H1 (cell line): ENCODE measurements around the gene RNASE9. TPM values are rescaled to one million over a fixed set of nuclear protein-coding genes. Genes with fewer than 3 reads are reported as not detected.
A peak's percentile ranks its signal among the peaks of the same experiment; 100 is the strongest.

Experiments used
- CTCF ChIA-PET: fragments of 300-600 bp; sonication (Branson Sonifier 250); formaldehyde crosslinking; loops from one replicate; lab custom pipeline; 2021; ENCODE audit not compliant: partially characterized antibody; lab: Charles Lee
- POLR2A ChIA-PET: fragments of 300-600 bp; sonication (Branson Sonifier 250); formaldehyde crosslinking; loops from one replicate; lab custom pipeline; 2021; ENCODE audit warnings: inconsistent platforms; ENCODE audit not compliant: partially characterized antibody; lab: Charles Lee
- DNase-seq, 2 experiments: peaks; one replicate each; pipeline versions ENCODE4 v3.0.0 to v3.0.0-alpha.2; 2010 to 2022; ENCODE audit warnings: low spot score in 2 of 2, low read depth in 1 of 2, mixed read lengths in 1 of 2
- FAIRE-seq: peaks from 2 replicates; lab custom pipeline; 2011; peaks lifted over from hg19 to GRCh38; lab: Jason Lieb, UNC
- H2AFZ ChIP-seq: 2 replicates; pipeline ENCODE4 v1.8.1; 2012; ENCODE audit warnings: low read length, inconsistent platforms
- H2AK5ac ChIP-seq: 2 replicates; pipeline ENCODE4 v1.6.1; 2013; ENCODE audit warnings: low read depth, low read length
- H2BK120ac ChIP-seq: replicated peaks from 2 replicates; pipeline ENCODE3; 2013; ENCODE audit warnings: low read depth, low read length, inconsistent platforms
- H2BK12ac ChIP-seq: 2 replicates; pipeline ENCODE4 v1.6.1; 2013; ENCODE audit warnings: low read depth, low read length
- H2BK15ac ChIP-seq: 2 replicates; pipeline ENCODE4 v1.6.1; 2013; ENCODE audit warnings: low read length
- H2BK20ac ChIP-seq: 2 replicates; pipeline ENCODE4 v1.6.1; 2013; ENCODE audit warnings: low read length
- H2BK5ac ChIP-seq: 2 replicates; pipeline ENCODE4 v1.6.1; 2013; ENCODE audit warnings: low read depth, low read length
- H3K14ac ChIP-seq: 2 replicates; pipeline ENCODE4 v1.6.1; 2013; ENCODE audit warnings: inconsistent platforms; ENCODE audit not compliant: insufficient read length
- H3K18ac ChIP-seq: 2 replicates; pipeline ENCODE4 v1.6.1; 2013; ENCODE audit warnings: low read length; ENCODE audit errors: extremely low read depth
- H3K23ac ChIP-seq: 2 replicates; pipeline ENCODE4 v1.6.1; 2013; ENCODE audit warnings: inconsistent platforms; ENCODE audit not compliant: insufficient read length
- H3K23me2 ChIP-seq: 2 replicates; pipeline ENCODE4 v1.6.1; 2013; ENCODE audit warnings: low read depth, low read length
- H3K27ac ChIP-seq: 2 replicates; pipeline ENCODE4 v1.6.1; 2011; ENCODE audit warnings: low read depth, low read length, inconsistent platforms
- H3K27me3 ChIP-seq, 4 experiments: replicated peaks in 1 of 4; 1 replicate in 1 of 4; 2 replicates in 3 of 4; pipeline versions ENCODE4 v1.6.1 to v1.8.1; 2011 to 2013; ENCODE audit warnings: low read length in 3 of 4, mild to moderate bottlenecking in 3 of 4, inconsistent platforms in 2 of 4, mixed read lengths in 2 of 4, moderate library complexity in 1 of 4; ENCODE audit not compliant: control insufficient read depth in 3 of 4, insufficient read depth in 3 of 4; ENCODE audit errors: extremely low read depth in 1 of 4
- H3K36me3 ChIP-seq, 4 experiments: 2 replicates each; pipeline versions ENCODE4 v1.6.1 to v1.8.1; 2011 to 2013; ENCODE audit warnings: mild to moderate bottlenecking in 4 of 4, low read length in 3 of 4, moderate library complexity in 2 of 4, control low read depth in 1 of 4, inconsistent platforms in 1 of 4; ENCODE audit not compliant: insufficient read depth in 4 of 4, control insufficient read depth in 2 of 4
- H3K4ac ChIP-seq: replicated peaks from 2 replicates; pipeline ENCODE3; 2013; ENCODE audit warnings: low read length, low read depth, mixed read lengths, inconsistent platforms; ENCODE audit not compliant: insufficient read length
- H3K4me1 ChIP-seq, 4 experiments: replicated peaks in 1 of 4; 1 replicate in 1 of 4; 2 replicates in 3 of 4; pipeline versions ENCODE4 v1.6.1 to v1.8.1; 2011 to 2013; ENCODE audit warnings: low read length in 3 of 4, inconsistent platforms in 2 of 4, mixed read lengths in 1 of 4; ENCODE audit not compliant: insufficient read depth in 4 of 4, control insufficient read depth in 3 of 4
- H3K4me2 ChIP-seq, 2 experiments: 2 replicates each; pipeline versions ENCODE4 v1.6.1 to v1.8.1; 2011 to 2013; ENCODE audit warnings: low read depth in 2 of 2, low read length in 2 of 2, control low read depth in 1 of 2, inconsistent platforms in 1 of 2, mild to moderate bottlenecking in 1 of 2; ENCODE audit not compliant: insufficient read depth in 1 of 2
- H3K4me3 ChIP-seq, 4 experiments: fragments of 200-600, 300-600 bp in 1 of 4; sonication (generic), shearing (Covaris generic), sonication (Bioruptor Twin) in 1 of 4; 2 replicates each; pipeline versions ENCODE4 v1.5.1 to v1.8.1; 2011 to 2016; ENCODE audit warnings: low read length in 4 of 4, low read depth in 3 of 4, control low read depth in 2 of 4, inconsistent platforms in 2 of 4, mild to moderate bottlenecking in 2 of 4, mixed read lengths in 1 of 4, moderate library complexity in 1 of 4; ENCODE audit not compliant: insufficient read depth in 2 of 4; ENCODE audit errors: extremely low read depth in 1 of 4
- H3K56ac ChIP-seq: replicated peaks from 2 replicates; pipeline ENCODE3; 2013; ENCODE audit warnings: low read depth, mild to moderate bottlenecking, mixed read lengths, low read length, inconsistent platforms; ENCODE audit not compliant: insufficient read length
- H3K79me1 ChIP-seq: 2 replicates; pipeline ENCODE4 v1.6.1; 2013; ENCODE audit warnings: low read depth, low read length, control low read depth
- H3K79me2 ChIP-seq, 2 experiments: 2 replicates each; pipeline versions ENCODE4 v1.6.1 to v1.8.1; 2012 to 2013; ENCODE audit warnings: low read length in 2 of 2, mild to moderate bottlenecking in 2 of 2, inconsistent platforms in 1 of 2; ENCODE audit not compliant: insufficient read depth in 2 of 2, control insufficient read depth in 1 of 2
- H3K9ac ChIP-seq, 4 experiments: replicated peaks in 1 of 4; 1 replicate in 1 of 4; 2 replicates in 3 of 4; pipeline versions ENCODE4 v1.6.1 to v1.8.1; 2011 to 2013; ENCODE audit warnings: low read depth in 3 of 4, low read length in 3 of 4, control low read depth in 2 of 4, mild to moderate bottlenecking in 2 of 4, moderate library complexity in 2 of 4, inconsistent platforms in 1 of 4; ENCODE audit errors: extremely low read depth in 1 of 4
- H3K9me3 ChIP-seq, 2 experiments: 2 replicates each; pipeline versions ENCODE4 v1.6.1 to v1.8.1; 2012 to 2013; ENCODE audit warnings: mild to moderate bottlenecking in 2 of 2, moderate library complexity in 2 of 2, control low read depth in 1 of 2, inconsistent platforms in 1 of 2, low read depth in 1 of 2, low read length in 1 of 2, mixed read lengths in 1 of 2; ENCODE audit not compliant: insufficient read depth in 2 of 2
- H4K20me1 ChIP-seq, 2 experiments: replicated peaks in 1 of 2; 2 replicates each; pipeline versions ENCODE3 to v1.8.1; 2011 to 2013; ENCODE audit warnings: inconsistent platforms in 2 of 2, low read length in 2 of 2, mild to moderate bottlenecking in 1 of 2; ENCODE audit not compliant: insufficient read depth in 2 of 2, control insufficient read depth in 1 of 2
- H4K5ac ChIP-seq: 2 replicates; pipeline ENCODE4 v1.6.1; 2013; ENCODE audit warnings: low read length, low read depth, mixed read lengths, inconsistent platforms; ENCODE audit not compliant: insufficient read length
- H4K8ac ChIP-seq: 2 replicates; pipeline ENCODE4 v1.8.0; 2013; ENCODE audit warnings: mild to moderate bottlenecking, moderate library complexity, low read length, inconsistent platforms; ENCODE audit not compliant: insufficient read depth; ENCODE audit errors: extremely low read depth
- H4K91ac ChIP-seq: replicated peaks from 2 replicates; pipeline ENCODE3; 2013; ENCODE audit warnings: low read length, mixed read lengths, inconsistent platforms; ENCODE audit not compliant: insufficient read length
- CBX5 ChIP-seq: fragments of 300-800, 300-1000 bp; sonication (generic); IDR thresholded peaks from 2 replicates; pipeline ENCODE4 v1.7.1; 2016; ENCODE audit warnings: antibody characterized with exemption, low read length, low read depth
- CBX8 ChIP-seq: fragments of 300-800, 300-1000 bp; sonication (generic); IDR thresholded peaks from 2 replicates; pipeline ENCODE4 v1.7.1; 2016; ENCODE audit warnings: low read depth, low read length, borderline replicate concordance
- GABPA ChIP-seq: IDR thresholded peaks from 2 replicates; pipeline ENCODE4 v1.6.1; 2011; ENCODE audit warnings: mild to moderate bottlenecking, low read length, moderate library complexity, borderline replicate concordance; ENCODE audit not compliant: insufficient read depth
- HDAC2 ChIP-seq, 2 experiments: fragments of 300-600 bp in 1 of 2; sonication (generic) in 1 of 2; IDR thresholded peaks; 2 replicates each; pipeline ENCODE4 v1.6.1; 2011 to 2012; ENCODE audit warnings: low read depth in 2 of 2, low read length in 2 of 2, mild to moderate bottlenecking in 2 of 2, moderate library complexity in 2 of 2, borderline replicate concordance in 1 of 2, inconsistent platforms in 1 of 2
- RAD21 ChIP-seq, 2 experiments: IDR thresholded peaks in 1 of 2; conservative IDR thresholded peaks in 1 of 2; 2 replicates each; pipeline ENCODE4 v1.6.1; 2011; ENCODE audit warnings: low read depth in 2 of 2, low read length in 2 of 2, improper control_type of control experiment in 1 of 2, inconsistent platforms in 1 of 2, mild to moderate bottlenecking in 1 of 2, moderate library complexity in 1 of 2
- RBBP5 ChIP-seq: IDR thresholded peaks from 2 replicates; pipeline ENCODE4 v1.7.1; 2012; ENCODE audit warnings: low read depth, mild to moderate bottlenecking, inconsistent platforms, low read length, moderate library complexity, borderline replicate concordance
- RFX5 ChIP-seq: IDR thresholded peaks from 2 replicates; pipeline ENCODE4 v1.6.1; 2011; ENCODE audit warnings: low read depth, low read length, improper control_type of control experiment, borderline replicate concordance
- WGBS, 2 experiments: shearing (Covaris generic) in 1 of 2; methylation state at CpG; one replicate each; pipeline versions ENCODE4 v1.1.6 to v1.1.7; 2013 to 2015; ENCODE audit warnings: low lambda C conversion rate in 2 of 2, mixed read lengths in 2 of 2, inconsistent platforms in 1 of 2, low coverage in 1 of 2, missing lambda C conversion rate in 1 of 2; ENCODE audit not compliant: insufficient replicate concordance in 2 of 2, insufficient coverage in 1 of 2, insufficient read length in 1 of 2; ENCODE audit errors: extremely low coverage in 1 of 2, missing lambda C conversion rate in 1 of 2; 5-methylcytosine and 5-hydroxymethylcytosine counted together
- polyA plus RNA-seq, 7 experiments: library from polyadenylated mRNA; depleted of rRNA in 3 of 7; stranded (reverse) in 5 of 7; unstranded in 2 of 7; fragments of >200 nt in 5 of 7; fragments of 200-250 nt in 2 of 7; gene quantifications; 1 replicate in 5 of 7; 2 replicates in 1 of 7; 4 replicates in 1 of 7; pipeline versions ENCODE4 v1.2.1 to v1.2.3, GENCODE V29; 2011 to 2013; ENCODE audit warnings: missing spikeins in 2 of 7, mixed read lengths in 2 of 7
- total RNA-seq: library from RNA; stranded (reverse); fragmentation: NEBNext Ultra II Directional; extraction: Animal tissue kit (Norgen Biotek cat#: 25700); gene quantifications from 2 replicates; pipeline ENCODE4 v1.2.1, GENCODE V29; 2021
- TF ChIP-seq, protein P1 (sequence below), 3 experiments: IDR thresholded peaks; 1 replicate in 2 of 3; 2 replicates in 1 of 3; pipeline versions ENCODE4 v1.5.1 to v1.6.1; 2011; ENCODE audit warnings: low read length in 3 of 3, mild to moderate bottlenecking in 3 of 3, inconsistent platforms in 2 of 3, low read depth in 1 of 3, moderate library complexity in 1 of 3; ENCODE audit not compliant: insufficient read depth in 1 of 3; ENCODE audit errors: control extremely low read depth in 1 of 3

The RNASE9 gene
- total and polyA plus RNA-seq, 2 of the 8 experiments (the other 6 are each of a cell fraction or from before 2014, with no cell fraction given) = 0.06 TPM; not detected in 1

DNA sequence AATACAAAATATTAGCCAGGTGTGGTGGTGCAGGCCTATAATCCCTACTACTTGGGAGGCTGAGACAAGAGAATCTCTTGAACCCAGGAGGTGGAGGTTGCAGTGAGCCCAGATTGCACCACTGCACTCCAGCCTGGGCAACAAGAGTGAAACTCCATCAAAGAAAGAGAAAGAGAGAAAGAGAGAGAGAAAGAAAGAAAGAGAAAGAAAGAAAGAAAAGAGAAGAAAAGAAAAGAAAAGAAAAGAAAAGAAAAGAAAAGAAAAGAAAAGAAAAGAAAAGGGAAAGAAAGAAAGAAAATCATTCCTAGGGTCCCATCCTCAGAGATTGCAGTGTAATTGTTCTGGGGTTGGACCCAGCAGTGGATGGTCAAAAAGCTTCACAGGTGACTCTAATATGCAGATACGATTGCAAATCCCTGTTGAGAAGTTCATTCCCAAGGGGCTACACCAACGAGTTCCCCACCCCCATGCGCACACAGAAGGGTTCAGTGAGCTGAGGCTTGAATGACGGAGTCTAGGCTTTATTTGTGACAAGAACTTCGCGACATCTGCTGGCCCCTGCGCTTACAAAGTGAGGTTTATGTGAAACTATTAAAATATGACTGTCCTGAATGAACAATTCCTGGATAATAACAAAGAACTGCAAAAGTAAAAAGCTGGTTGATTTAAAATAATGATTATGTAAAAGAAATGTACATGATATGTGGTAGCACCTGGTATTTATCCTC lies 47.7 kb upstream of the RNASE9 start:
- Histone ChIP-seq H3K4me3 (peak overlapping the region in 2 of 4 experiments; percentile 6 to 42; a peak in 5 of 8 replicates), H2BK20ac (no peak overlapping the region), H3K4me2 (peak overlapping the region; percentile 16 to 37; a peak in 3 of 4 replicates), H2BK15ac (no peak overlapping the region), H3K18ac (no peak overlapping the region), H3K9ac (no peak overlapping the region), H3K23ac (no peak overlapping the region), H2BK120ac (no peak overlapping the region), H3K27ac (no peak overlapping the region), H3K79me2 (no peaks in the 10 kb centered on the region), H3K14ac (no peak overlapping the region), H3K36me3 (no peaks in the 10 kb centered on the region), H3K9me3 (no peaks in the 10 kb centered on the region), H3K4ac (no peak overlapping the region), H3K79me1 (no peaks in the 10 kb centered on the region), H2BK12ac (no peak overlapping the region), H4K5ac (no peak overlapping the region), H4K91ac (no peak overlapping the region), H2BK5ac (no peak overlapping the region), H4K8ac (no peak overlapping the region), H3K4me1 (peaks cover 0 to 2% (median 0%) of the 10 kb centered on the region in 4 experiments; a peak in 1 of 7 replicates), H3K56ac (no peak overlapping the region), H3K23me2 (0 out of 2 replicates have a peak, but pooled peaks cover 1% of the 10 kb centered on the region), H2AK5ac (no peak overlapping the region), H2AFZ (peak overlapping the region; percentile 36; the same call in 1 of the 2 replicates), H4K20me1 (no peaks in the 10 kb centered on the region), H3K27me3 (no peaks in the 10 kb centered on the region)
- FAIRE-seq (no peak), DNase-seq (no peak)
- 78% methylated on average over 7 of the region's 7 CpGs; no CpG with 5 or more reads in 1 of the 2 experiments for WGBS, 2 experiments
- CTCF ChIA-PET = interaction anchor here (0.5 to 8.9 kb wide), 31 partner anchors 10 to 281 kb away, joined by 3 to 114 read pairs (median 4); partner anchors contain the start of genes PIP4P1, RNASE11, RNASE4 and TEP1
- POLR2A ChIA-PET = interaction anchor here (0.5 to 7.8 kb wide), 10 partner anchors 14 to 291 kb away, joined by 3 to 49 read pairs (median 3); partner anchors contain the start of genes APEX1, OSGEP and PNP
- TF ChIP-seq CBX5 (no peak), RFX5 (no peak), HDAC2 (IDR thresholded peaks at IDR 0.05; ENCODE audit: borderline replicate concordance in 1 of 2, low read depth in 2 of 2, low read length in 2 of 2) (no peak), GABPA (no peak), RAD21 (IDR thresholded peaks at IDR 0.05 in 1 of 2, conservative IDR thresholded peaks at IDR 0.05 in 1 of 2; ENCODE audit: low read depth in 2 of 2, low read length in 2 of 2) (no peak), RBBP5 (no peak), CBX8 (no peak)
- TF ChIP-seq, protein P1, sequence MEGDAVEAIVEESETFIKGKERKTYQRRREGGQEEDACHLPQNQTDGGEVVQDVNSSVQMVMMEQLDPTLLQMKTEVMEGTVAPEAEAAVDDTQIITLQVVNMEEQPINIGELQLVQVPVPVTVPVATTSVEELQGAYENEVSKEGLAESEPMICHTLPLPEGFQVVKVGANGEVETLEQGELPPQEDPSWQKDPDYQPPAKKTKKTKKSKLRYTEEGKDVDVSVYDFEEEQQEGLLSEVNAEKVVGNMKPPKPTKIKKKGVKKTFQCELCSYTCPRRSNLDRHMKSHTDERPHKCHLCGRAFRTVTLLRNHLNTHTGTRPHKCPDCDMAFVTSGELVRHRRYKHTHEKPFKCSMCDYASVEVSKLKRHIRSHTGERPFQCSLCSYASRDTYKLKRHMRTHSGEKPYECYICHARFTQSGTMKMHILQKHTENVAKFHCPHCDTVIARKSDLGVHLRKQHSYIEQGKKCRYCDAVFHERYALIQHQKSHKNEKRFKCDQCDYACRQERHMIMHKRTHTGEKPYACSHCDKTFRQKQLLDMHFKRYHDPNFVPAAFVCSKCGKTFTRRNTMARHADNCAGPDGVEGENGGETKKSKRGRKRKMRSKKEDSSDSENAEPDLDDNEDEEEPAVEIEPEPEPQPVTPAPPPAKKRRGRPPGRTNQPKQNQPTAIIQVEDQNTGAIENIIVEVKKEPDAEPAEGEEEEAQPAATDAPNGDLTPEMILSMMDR (IDR thresholded peaks at IDR 0.05; ENCODE audit: control extremely low read depth in 1 of 3, insufficient read depth in 1 of 3, low read depth in 1 of 3, low read length in 3 of 3) = no peak
